ENCODE measurements around the gene DNAJC27.

GRCh38 chr2:24913911-24914310 lies 57.8 kb downstream of the DNAJC27 start:
- TF ChIP-seq CTCF (IDR thresholded peaks at IDR 0.05) (no peak), POLR2AphosphoS2 (conservative IDR thresholded peaks at IDR 0.05; ENCODE audit: low read length) (no peak)

Data from A549 (cell line).